Hematopoietic multipotent progenitor cell treated with erythropoietin and hydrocortisone succinate and interleukin-3 and kit ligand, for 6 days (in vitro differentiated cells): Measurements from ENCODE around the gene NUDCD3.

Experiments
- DNase-seq: peaks from one replicate; pipeline ENCODE4 v3.0.0-alpha.2; 2015

Gene NUDCD3

GRCh38 chr7:44381494-44382220 lies 108.8 kb downstream of the NUDCD3 start:
- no peak for DNase-seq

- DNase-seq, result no peak
These were observed 109.5 kb downstream of the NUDCD3 start for GRCh38 chr7:44380831-44381493.

DNA sequence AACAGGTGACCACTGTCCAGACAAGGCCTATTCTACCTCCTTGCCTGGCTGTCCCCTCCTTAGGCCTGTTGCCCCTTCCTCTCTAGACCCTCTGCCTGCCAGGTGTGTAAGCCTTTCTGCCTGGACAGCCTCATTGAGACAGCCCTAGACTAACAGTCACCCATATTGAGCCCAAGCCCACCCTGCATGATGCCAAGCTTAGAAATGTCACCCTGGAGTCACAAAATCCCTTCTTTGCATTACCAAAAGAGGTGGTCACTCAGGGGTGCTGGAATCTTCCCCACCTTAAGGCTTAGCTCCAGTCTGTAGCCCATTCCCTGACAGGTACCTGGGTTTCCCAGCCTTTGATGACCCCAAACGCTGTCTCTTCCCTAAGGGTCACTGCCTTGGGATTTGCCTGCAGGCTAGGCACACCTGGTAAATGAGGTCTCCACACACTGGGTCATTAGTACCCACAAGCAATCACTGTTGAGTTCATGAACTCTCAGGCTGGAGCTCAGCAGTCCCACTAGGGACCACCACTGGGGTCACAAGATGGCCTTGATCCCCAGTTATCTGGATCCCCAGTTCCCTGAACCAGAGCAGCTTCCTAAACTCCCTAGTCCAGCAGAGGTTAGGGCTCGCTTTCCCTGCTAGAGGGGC lies 110.1 kb downstream of the NUDCD3 start:
- DNase-seq, result no peak

- peak; percentile 59 for DNase-seq
These were observed 110.9 kb downstream of the NUDCD3 start for GRCh38 chr7:44379366-44380188.

- DNase-seq, result no peak
These were observed 111.7 kb downstream of the NUDCD3 start for GRCh38 chr7:44378744-44379143.

DNA sequence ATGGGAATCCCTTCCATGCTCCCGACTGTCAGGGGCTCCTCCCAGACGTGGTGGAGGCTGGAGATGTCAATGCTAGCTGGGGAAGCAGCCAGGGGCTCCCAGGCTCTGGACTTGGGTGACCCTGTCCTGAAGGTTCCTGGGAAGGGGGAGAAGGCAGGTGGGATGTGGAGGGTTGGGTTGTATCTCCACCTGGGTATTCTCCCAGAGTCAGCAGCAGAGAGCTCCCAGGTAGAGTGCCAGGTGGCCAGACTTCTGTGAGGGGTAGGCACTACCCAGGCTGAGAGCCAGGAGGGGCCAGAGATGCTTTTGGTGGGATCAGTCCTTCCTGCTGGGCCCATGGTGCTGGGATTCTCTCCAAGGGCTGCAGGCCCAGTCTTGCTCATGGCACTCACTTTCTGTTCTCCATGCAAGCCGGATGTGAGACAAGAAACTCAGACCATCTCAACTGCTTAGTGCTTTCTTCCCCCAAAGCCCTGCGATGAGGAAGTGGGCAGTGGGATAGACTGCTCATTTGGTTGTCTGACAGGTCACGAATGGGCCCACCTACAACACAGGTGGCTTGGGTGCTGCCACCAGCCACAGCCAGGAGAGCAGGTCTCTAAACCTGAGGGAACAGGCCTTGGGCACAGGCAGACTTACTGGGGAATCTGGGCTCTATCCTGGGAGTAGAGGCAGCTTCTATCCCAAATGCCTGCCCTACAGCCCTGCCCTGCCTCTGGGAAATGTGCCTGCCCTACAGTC lies 112.6 kb downstream of the NUDCD3 start:
- DNase-seq, result no peak

DNA sequence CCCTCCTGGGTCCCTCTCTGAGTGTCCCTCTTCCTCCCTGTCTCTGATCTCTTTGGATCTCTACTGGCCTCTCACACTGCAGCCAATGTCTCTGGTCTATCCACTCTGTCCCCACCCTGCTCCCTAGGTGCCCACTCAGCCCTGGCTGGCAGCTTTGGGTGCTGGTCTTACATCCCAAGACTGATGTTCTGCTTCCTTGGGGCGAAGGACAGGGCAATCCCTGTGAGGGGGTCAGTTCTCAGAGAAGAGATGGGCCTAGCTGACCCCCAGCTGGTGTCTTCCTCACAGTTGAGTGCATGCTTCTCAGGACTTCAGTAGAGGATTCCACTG lies 113.4 kb downstream of the NUDCD3 start:
- no peak for DNase-seq

DNA sequence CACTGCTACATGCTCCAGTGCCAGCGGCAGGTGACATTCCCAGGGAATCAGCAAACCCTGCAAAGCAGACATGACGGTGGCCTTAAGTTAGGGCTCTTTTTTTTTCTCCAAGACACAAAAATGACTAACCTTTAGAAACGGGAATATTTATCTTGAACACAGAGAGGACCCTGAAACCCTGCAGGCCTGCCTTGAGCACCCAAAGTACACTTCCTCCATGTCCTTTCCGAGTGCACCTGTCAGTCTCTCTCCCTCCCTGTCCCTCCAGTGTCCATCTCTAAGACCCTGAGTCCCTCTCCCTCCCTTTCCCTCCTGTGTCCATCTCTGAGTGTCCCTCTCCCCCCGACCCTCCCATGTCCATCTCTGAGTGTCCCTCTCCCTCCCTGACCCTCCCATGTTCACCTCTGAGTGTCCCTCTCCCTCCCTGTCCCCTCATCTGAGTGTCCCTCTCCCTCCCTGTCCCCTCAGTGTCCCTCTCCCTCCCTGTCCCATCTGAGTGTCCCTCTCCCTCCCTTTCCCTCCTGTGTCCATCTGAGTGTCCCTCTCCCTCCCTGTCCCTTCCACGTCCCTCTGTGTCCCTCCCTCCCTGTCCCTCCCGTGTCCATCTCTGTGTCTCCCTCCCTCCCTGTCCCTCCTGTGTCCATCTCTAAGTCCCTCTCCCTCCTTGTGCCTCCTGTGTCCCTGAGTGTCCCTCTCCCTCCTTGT lies 113.9 kb downstream of the NUDCD3 start:
- no peak for DNase-seq

DNA sequence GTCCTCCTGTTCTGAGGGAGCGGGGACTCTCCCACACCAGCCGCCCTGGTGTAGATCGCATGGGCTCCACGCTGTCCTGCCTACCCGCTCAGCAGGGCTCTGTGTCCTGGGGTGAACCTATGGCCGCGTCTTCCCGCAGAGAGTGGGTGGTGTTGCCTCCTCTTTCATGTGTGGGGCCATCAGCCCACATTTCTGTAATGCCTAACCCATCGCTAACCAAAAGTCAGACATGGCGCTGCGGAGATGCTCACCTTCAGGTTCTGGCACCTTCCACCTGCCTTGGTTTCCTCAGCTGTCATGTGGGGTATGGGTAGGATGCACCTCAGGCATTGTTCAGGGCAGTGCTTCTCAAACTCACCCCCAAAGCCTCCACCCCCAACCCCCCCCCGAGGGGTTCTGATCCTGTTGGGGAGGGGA lies 114.5 kb downstream of the NUDCD3 start:
- no peak for DNase-seq

GRCh38 chr7:44375236-44375699 lies 115.2 kb downstream of the NUDCD3 start:
- DNase-seq, result no peak

DNA sequence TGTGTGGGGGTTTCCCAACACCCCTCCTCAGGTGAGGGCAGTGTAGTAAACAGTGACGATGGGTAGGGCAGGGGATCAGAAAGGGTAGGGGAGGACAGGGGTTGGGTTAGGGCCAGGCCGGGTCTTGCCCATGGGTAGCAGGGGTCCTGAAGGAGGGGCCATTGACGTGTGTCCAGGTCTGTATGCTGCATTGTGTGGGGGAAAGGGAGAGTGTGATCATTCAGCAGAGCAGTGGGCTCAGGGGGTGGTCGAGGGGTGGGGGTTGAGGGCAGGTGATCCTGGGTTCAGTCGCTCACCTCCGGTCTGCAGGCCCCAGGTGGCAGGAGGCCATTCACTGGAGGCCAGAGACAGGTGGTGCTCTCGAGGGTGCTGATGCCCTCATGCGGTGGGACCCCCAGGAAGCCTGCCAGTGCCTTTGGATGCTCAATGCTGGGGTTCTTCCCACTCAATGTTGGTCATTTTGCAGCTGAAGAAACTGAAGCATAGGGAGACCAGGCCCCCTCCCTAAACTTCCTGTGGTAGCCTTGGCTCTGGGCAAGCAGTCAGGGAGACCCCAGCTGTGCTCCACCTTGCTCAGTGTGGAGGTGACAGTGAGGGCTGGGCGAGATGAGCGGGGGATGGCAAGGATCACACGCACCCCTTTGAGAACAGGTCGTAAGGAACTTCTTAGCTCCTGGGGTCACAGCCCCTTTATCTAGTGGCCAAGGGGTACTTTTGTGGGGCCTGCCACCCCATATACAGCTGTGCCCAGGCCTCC lies 116.3 kb downstream of the NUDCD3 start:
- no peak for DNase-seq

GRCh38 chr7:44373418-44373740 lies 117.1 kb downstream of the NUDCD3 start:
- no peak for DNase-seq

- no peak for DNase-seq
These were observed 117.7 kb downstream of the NUDCD3 start for GRCh38 chr7:44372560-44373417.

GRCh38 chr7:44368885-44369284 lies 121.6 kb downstream of the NUDCD3 start:
- DNase-seq, result no peak

GRCh38 chr7:44368455-44368854 lies 122.0 kb downstream of the NUDCD3 start:
- DNase-seq, result no peak

DNA sequence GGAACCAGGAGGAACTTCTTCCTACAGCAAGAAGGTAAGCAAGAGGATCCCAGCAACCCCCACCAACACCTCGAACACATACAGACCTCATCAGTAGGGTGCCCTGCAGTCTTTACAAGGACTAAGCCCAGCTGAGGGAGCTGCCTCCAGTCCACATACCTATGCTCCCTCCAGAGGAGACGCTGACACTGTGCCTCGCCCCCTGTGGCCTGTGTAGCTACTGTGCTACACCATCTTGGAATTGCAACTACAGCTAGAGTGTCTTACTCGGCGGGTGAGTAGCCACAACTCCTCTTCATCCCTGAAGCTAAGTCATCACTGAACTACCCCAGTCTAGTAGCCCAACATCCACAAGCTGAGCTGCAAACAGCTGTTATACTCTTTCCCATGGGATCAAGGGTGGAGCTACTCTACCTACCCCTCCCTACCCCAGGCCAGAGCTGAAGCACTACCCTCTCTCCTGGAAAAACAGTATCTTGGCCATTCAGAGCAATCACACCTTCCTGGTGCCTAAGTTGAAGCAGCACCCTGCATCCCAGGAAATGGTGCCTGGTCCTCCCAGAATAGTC lies 122.9 kb downstream of the NUDCD3 start:
- no peak for DNase-seq

DNA sequence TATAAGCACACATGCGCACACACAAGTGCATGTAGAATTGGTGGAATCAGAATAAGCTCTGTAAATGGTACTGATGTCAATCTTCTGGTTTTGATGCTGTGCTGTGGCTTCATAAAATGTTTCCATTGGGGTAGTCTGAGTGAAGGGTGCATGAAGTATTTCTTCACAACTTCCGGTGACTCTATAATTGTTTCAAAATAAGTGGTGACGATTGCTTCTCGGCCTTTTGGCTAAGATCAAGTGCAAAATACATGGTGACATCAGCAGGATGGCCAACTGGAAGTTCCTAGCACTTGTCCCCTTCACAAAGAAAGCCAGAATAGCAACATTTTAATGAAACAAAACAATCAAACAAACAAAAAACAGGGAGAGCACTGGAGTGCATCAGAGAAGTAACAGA lies 123.5 kb downstream of the NUDCD3 start:
- no peak for DNase-seq

GRCh38 chr7:44353668-44354067 lies 136.8 kb downstream of the NUDCD3 start:
- no peak for DNase-seq

GRCh38 chr7:44348851-44349781 lies 141.3 kb downstream of the NUDCD3 start:
- DNase-seq, result no peak
